Stimulated activated naive CD8-positive, alpha-beta T cell treated with anti-CD3 and anti-CD28 coated beads, Interleukin-15, Interleukin-2, amounts not matched to agents 100 ng/mL and 50 ng/mL, for 24 hours (primary cell): ENCODE results near the gene DACH1.

Experiments
- H3K27ac Mint-ChIP-seq: one replicate; pipeline ENCODE4 v1.8.0; 2021; ENCODE audit warnings: mild to moderate bottlenecking, mixed read lengths
- H3K27me3 Mint-ChIP-seq: one replicate; pipeline ENCODE4 v1.8.0; 2021; ENCODE audit warnings: mixed read lengths
- H3K36me3 Mint-ChIP-seq: one replicate; pipeline ENCODE4 v1.8.0; 2021; ENCODE audit warnings: low read depth, mixed read lengths
- H3K4me1 Mint-ChIP-seq: one replicate; pipeline ENCODE4 v1.8.0; 2021; ENCODE audit warnings: low read depth, mixed read lengths
- H3K4me3 Mint-ChIP-seq: one replicate; pipeline ENCODE4 v1.8.0; 2021; ENCODE audit warnings: mild to moderate bottlenecking, mixed read lengths
- H3K9me3 Mint-ChIP-seq: one replicate; pipeline ENCODE4 v1.8.0; 2021; ENCODE audit warnings: mixed read lengths

Gene DACH1

DNA sequence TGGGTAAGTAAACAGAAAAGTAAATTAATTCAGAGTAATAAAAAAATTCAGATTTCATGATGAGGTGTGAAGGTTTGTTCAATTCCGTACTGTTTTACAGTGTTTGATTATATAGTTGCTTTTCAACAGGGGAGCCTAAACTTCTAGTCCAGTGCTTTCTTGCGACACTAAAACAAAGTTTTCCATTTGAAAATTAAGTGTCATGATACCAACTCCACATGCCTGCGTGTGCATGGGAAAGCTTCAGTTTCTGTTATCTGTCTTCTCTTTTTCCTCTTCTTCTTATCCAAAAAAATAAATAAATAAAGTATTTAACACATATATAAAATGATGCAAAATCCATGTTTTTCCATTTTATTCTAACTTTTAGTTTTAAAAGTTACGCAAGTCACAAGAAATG, 165.3 kb downstream of the DACH1 start:
- Mint-ChIP-seq H3K27me3 (no peaks in the 10 kb centered on the region), H3K9me3 (no peaks in the 10 kb centered on the region), H3K36me3 (no peaks in the 10 kb centered on the region), H3K4me1 (no peaks in the 10 kb centered on the region), H3K4me3 (no peak overlapping the region), H3K27ac (no peak overlapping the region)

GRCh38 chr13:71699342-71699741, 167.7 kb downstream of the DACH1 start:
- no peaks in the 10 kb centered on the region for H3K36me3 Mint-ChIP-seq
- H3K4me3 Mint-ChIP-seq: no peak overlapping the region
- H3K9me3 Mint-ChIP-seq: no peaks in the 10 kb centered on the region
- H3K4me1 Mint-ChIP-seq: no peaks in the 10 kb centered on the region
- H3K27me3 Mint-ChIP-seq: no peaks in the 10 kb centered on the region
- H3K27ac Mint-ChIP-seq: no peak overlapping the region

GRCh38 chr13:71695662-71696061, 171.3 kb downstream of the DACH1 start:
- Mint-ChIP-seq H3K9me3 (no peaks in the 10 kb centered on the region), H3K27ac (no peak overlapping the region), H3K36me3 (no peaks in the 10 kb centered on the region), H3K4me3 (no peak overlapping the region), H3K4me1 (no peaks in the 10 kb centered on the region), H3K27me3 (no peaks in the 10 kb centered on the region)

DNA sequence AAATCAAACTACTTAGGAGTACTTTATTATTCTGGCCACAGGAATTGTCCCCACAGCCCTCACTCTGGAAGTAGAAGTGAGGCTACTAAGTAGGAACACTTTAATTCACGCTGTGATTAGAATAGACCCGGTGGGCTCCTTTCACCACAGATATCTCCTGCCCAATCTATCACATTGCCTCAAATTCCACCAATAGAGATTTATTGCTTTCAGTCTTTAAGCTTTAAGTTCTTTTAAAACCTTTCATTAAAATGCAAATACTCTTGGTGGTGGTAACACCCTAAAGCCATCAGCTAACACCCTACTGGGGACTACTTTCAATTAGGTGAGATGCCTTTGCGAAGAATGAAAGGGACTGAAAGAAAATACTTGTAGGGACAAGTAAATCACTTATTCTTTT, 181.9 kb downstream of the DACH1 start:
- no peaks in the 10 kb centered on the region for H3K4me1 Mint-ChIP-seq
- H3K36me3 Mint-ChIP-seq: no peaks in the 10 kb centered on the region
- peaks cover 6% of the 10 kb centered on the region for H3K9me3 Mint-ChIP-seq
- H3K27me3 Mint-ChIP-seq: no peaks in the 10 kb centered on the region
- H3K27ac Mint-ChIP-seq: no peak overlapping the region
- no peak overlapping the region for H3K4me3 Mint-ChIP-seq

DNA sequence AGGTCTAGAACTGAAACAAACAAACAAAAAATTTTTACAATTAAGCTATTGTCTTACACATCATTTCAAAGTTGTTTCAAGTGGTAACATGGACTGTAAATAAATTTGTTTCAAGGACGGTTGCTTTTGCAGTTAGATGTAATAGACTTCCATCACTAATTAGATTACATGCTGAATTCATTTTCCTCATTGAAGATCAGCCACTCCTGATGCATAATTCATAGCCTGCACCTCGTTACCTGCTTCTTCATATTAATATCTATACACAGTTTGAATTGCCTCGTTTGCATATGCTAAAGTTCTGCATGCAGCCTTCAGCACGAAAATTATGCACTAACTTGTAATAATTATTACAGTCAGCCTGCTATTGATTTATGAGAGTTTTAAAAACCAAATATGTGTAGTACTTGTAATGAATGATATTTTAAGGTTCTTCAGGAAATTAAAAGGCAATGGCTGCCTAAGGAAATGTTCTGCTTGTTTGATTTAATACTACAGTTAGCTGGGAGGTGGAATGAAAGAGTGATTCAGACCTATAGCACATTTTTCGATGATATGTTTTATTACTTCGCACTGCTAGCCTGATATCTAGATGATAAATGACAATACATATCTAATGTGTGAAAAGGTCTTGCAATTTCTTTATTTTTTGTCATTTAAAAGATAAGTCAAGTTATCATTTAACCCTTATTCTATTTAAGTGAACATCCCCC, 184.9 kb downstream of the DACH1 start:
- Mint-ChIP-seq H3K4me3 (no peak overlapping the region), H3K36me3 (no peaks in the 10 kb centered on the region)

DNA sequence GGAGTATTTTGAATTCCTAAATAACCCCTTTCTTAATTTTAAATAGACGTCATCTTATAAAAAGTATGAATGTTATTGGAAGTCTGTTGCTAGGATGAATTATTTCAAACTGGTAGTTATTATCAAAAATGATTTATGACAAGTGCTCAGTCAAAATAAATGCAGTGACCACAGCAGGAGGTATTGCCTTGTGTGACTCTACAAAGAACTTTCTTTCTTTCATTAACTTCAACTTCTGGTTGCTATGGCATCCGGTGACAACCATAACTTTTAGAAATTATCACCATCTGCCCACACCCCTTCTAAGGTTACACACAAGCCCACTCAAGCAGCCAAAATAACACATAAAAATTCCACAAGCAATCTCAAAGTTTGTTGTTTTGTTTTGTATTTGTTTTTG, 189.9 kb downstream of the DACH1 start:
- H3K27ac Mint-ChIP-seq: no peak overlapping the region
- no peaks in the 10 kb centered on the region for H3K4me1 Mint-ChIP-seq
- H3K36me3 Mint-ChIP-seq: no peaks in the 10 kb centered on the region
- no peak overlapping the region for H3K4me3 Mint-ChIP-seq
- H3K27me3 Mint-ChIP-seq: no peaks in the 10 kb centered on the region
- no peaks in the 10 kb centered on the region for H3K9me3 Mint-ChIP-seq

More for the DNA sequence above, 184.9 kb downstream of the DACH1 start:
- Mint-ChIP-seq H3K9me3 (peaks cover 6% of the 10 kb centered on the region), H3K27ac (no peak overlapping the region), H3K27me3 (no peaks in the 10 kb centered on the region), H3K4me1 (no peaks in the 10 kb centered on the region)

- Mint-ChIP-seq H3K27ac (no peak overlapping the region), H3K36me3 (no peaks in the 10 kb centered on the region), H3K4me1 (no peaks in the 10 kb centered on the region), H3K27me3 (no peaks in the 10 kb centered on the region), H3K9me3 (no peaks in the 10 kb centered on the region), H3K4me3 (no peak overlapping the region)
Measured at GRCh38 chr13:71672512-71672911, 194.5 kb downstream of the DACH1 start.

- no peak overlapping the region for H3K27ac Mint-ChIP-seq
- H3K9me3 Mint-ChIP-seq: no peaks in the 10 kb centered on the region
- H3K27me3 Mint-ChIP-seq: no peaks in the 10 kb centered on the region
- H3K4me1 Mint-ChIP-seq: no peaks in the 10 kb centered on the region
- H3K4me3 Mint-ChIP-seq: no peak overlapping the region
- no peaks in the 10 kb centered on the region for H3K36me3 Mint-ChIP-seq
Measured at GRCh38 chr13:71663431-71663830, 203.6 kb downstream of the DACH1 start.

DNA sequence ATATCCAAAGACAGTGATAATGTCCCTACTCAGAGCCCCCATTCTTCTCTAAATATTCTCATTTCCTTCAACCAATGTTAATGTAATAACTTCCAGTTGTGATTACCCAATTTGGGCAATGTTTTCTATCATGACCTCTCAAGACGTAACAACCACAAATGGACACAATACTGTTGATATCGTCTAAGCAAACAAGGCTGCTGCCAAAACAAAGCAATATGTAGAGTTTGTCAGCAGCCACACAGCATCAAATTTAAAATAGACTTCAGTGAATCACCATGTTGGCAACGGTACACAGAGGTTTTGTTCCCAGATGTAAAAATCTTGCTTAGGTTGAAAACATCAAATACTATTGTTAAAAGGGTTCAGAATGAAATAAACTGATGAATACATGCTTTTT, 205.1 kb downstream of the DACH1 start:
- H3K27ac Mint-ChIP-seq: no peak overlapping the region

DNA sequence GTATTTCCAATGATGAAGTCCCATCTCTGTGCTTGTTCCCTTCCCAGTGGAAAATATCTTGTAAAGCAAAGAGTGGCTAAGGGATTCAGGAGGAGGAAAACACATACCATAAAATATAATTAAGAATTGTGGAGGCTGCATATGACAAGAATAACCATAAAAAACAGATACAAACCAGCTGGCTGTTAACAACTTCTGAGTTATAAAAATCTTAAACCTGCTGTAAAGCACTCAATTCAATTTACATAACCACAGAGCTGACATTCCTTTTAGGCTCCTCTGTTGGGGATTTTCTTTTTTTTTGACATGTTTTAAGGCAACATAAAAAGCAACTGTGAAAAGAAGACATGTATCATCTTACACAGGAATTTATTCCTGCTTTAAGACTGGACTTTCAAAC, 207.6 kb downstream of the DACH1 start:
- Mint-ChIP-seq H3K4me1 (no peaks in the 10 kb centered on the region), H3K9me3 (no peaks in the 10 kb centered on the region), H3K27me3 (no peaks in the 10 kb centered on the region)

More for the DNA sequence above, 205.1 kb downstream of the DACH1 start:
- Mint-ChIP-seq H3K9me3 (no peaks in the 10 kb centered on the region), H3K36me3 (no peaks in the 10 kb centered on the region), H3K4me1 (no peaks in the 10 kb centered on the region), H3K4me3 (no peak overlapping the region), H3K27me3 (no peaks in the 10 kb centered on the region)

GRCh38 chr13:71645467-71645866, 221.5 kb downstream of the DACH1 start:
- no peaks in the 10 kb centered on the region for H3K36me3 Mint-ChIP-seq
- H3K27me3 Mint-ChIP-seq: no peaks in the 10 kb centered on the region
- no peaks in the 10 kb centered on the region for H3K4me1 Mint-ChIP-seq
- no peaks in the 10 kb centered on the region for H3K9me3 Mint-ChIP-seq
- no peak overlapping the region for H3K4me3 Mint-ChIP-seq
- no peak overlapping the region for H3K27ac Mint-ChIP-seq

More for the DNA sequence above, 207.6 kb downstream of the DACH1 start:
- Mint-ChIP-seq H3K27ac (no peak overlapping the region), H3K4me3 (no peak overlapping the region), H3K36me3 (no peaks in the 10 kb centered on the region)

DNA sequence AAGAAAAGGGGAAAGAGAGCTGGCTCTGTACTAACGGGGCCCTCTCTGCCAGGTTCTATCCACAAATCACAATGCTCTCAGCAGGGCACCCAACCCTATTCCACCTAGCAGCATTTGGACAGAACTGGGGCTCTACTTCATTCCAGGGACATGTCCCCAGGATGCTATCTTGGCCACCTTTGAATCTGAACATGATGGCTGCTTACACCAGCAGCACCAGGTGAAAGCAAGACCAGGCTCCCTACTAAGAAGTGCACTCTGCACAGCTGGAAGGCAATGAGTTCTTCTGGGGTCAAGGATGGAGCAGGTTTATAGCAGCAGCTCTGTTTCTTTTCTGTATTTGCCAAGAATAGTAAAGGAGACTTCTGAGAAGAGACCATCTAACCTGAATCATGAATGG, 222.4 kb downstream of the DACH1 start:
- H3K36me3 Mint-ChIP-seq: no peaks in the 10 kb centered on the region
- H3K4me1 Mint-ChIP-seq: no peaks in the 10 kb centered on the region
- H3K4me3 Mint-ChIP-seq: no peak overlapping the region
- H3K27ac Mint-ChIP-seq: no peak overlapping the region
- no peaks in the 10 kb centered on the region for H3K9me3 Mint-ChIP-seq
- H3K27me3 Mint-ChIP-seq: no peaks in the 10 kb centered on the region

GRCh38 chr13:71643448-71643860, 223.6 kb downstream of the DACH1 start:
- H3K27me3 Mint-ChIP-seq: no peaks in the 10 kb centered on the region
- H3K36me3 Mint-ChIP-seq: no peaks in the 10 kb centered on the region
- H3K9me3 Mint-ChIP-seq: no peaks in the 10 kb centered on the region
- H3K27ac Mint-ChIP-seq: no peak overlapping the region
- H3K4me3 Mint-ChIP-seq: no peak overlapping the region
- no peaks in the 10 kb centered on the region for H3K4me1 Mint-ChIP-seq

GRCh38 chr13:71638751-71639150, 228.3 kb downstream of the DACH1 start:
- Mint-ChIP-seq H3K4me1 (no peaks in the 10 kb centered on the region), H3K4me3 (no peak overlapping the region), H3K9me3 (peaks cover 4% of the 10 kb centered on the region), H3K27ac (no peak overlapping the region), H3K27me3 (no peaks in the 10 kb centered on the region), H3K36me3 (no peaks in the 10 kb centered on the region)

DNA sequence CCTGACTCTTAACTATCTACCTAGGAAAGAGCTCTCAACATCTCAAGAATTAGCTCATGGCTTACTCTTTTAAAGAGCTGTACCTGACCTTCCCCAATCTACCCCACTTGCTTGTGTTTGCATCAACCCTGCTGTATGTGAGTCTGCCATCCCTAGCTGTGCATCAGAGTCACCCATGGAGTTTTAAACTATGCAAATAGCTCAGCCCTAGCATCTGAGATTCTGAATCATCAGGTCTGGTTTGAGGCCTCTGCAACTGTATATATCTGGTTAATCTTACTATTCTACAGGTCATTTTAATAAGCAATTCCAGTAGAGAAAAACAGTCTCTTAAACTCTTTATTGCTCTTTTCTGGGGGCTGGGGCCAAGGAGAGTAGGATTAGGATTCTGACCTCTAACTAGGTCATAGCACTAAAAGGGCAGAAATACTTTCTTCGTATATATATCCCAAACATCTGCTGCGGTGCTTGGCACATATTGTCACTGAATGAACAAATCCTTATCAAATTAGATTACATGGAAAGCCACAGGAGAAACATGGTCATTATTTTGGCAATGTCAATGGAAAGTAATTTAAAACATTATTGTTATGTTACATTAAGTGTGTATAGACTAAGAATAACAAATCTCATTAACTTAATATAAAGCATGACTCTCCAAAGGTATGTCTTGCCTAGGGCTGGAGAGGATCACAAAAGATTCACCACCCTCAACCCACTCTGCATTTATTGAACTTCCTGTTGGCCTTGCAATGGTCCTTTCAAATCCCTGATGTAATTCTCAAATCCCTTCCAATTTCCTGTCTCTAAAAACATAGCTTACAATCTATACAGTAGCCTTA, 232.2 kb downstream of the DACH1 start:
- H3K9me3 Mint-ChIP-seq: peaks cover 11% of the 10 kb centered on the region
- no peak overlapping the region for H3K27ac Mint-ChIP-seq
- H3K27me3 Mint-ChIP-seq: no peaks in the 10 kb centered on the region
- H3K36me3 Mint-ChIP-seq: no peaks in the 10 kb centered on the region
- H3K4me1 Mint-ChIP-seq: no peaks in the 10 kb centered on the region
- no peak overlapping the region for H3K4me3 Mint-ChIP-seq
